Endothelial cell of umbilical vein (primary cell): ENCODE results near the gene ABCC5. TPM values are rescaled to one million over a fixed set of nuclear protein-coding genes. Genes with fewer than 3 reads are reported as not detected.

Source experiments
- BruUV-seq: library from RNA; stranded (reverse); fragments of 400-500 nt; replicated peaks from 2 replicates; lab custom pipeline; 2021; lab: Mats Ljungman, UMichigan
- CTCF ChIA-PET: fragments of 300-600, 350-600 bp; sonication (Branson Sonifier 250); formaldehyde crosslinking; loops from one replicate; lab custom pipeline; 2021; ENCODE audit warnings: antibody characterized with exemption, inconsistent platforms; lab: Charles Lee
- POLR2A ChIA-PET: fragments of 300-600, 350-600 bp; sonication (Branson Sonifier 250); formaldehyde crosslinking; loops from one replicate; lab custom pipeline; 2021; ENCODE audit warnings: antibody characterized with exemption, inconsistent platforms; lab: Charles Lee
- DNase-seq: peaks from one replicate; pipeline ENCODE4 v3.0.0-alpha.2; 2011; ENCODE audit warnings: low read depth, low spot score
- FAIRE-seq: peaks from 2 replicates; lab custom pipeline; 2011; peaks lifted over from hg19 to GRCh38; lab: Jason Lieb, UNC
- H2AFZ ChIP-seq: 2 replicates; pipeline ENCODE4 v1.6.0; 2012; ENCODE audit warnings: low read depth, low read length, control low read depth, inconsistent platforms
- H3K27ac ChIP-seq: 2 replicates; pipeline ENCODE4 v1.5.1; 2011; ENCODE audit warnings: low read depth, mild to moderate bottlenecking, control low read depth, low read length, moderate library complexity; ENCODE audit not compliant: insufficient read depth
- H3K27me3 ChIP-seq, 2 experiments: 2 replicates each; pipeline versions ENCODE4 v1.6.0 to v1.6.1; 2011; ENCODE audit warnings: low read length in 2 of 2, mixed read lengths in 1 of 2; ENCODE audit not compliant: control insufficient read depth in 2 of 2, insufficient read depth in 2 of 2
- H3K36me3 ChIP-seq, 2 experiments: 2 replicates in 1 of 2; 3 replicates in 1 of 2; pipeline ENCODE4 v1.5.1; 2011; ENCODE audit warnings: low read length in 2 of 2, mild to moderate bottlenecking in 1 of 2, moderate library complexity in 1 of 2; ENCODE audit not compliant: control insufficient read depth in 2 of 2, insufficient read depth in 2 of 2; ENCODE audit errors: extremely low read depth in 1 of 2
- H3K4me1 ChIP-seq: 3 replicates; pipeline ENCODE4 v1.5.1; 2011; ENCODE audit warnings: mild to moderate bottlenecking, low read length; ENCODE audit not compliant: control insufficient read depth, insufficient read depth; ENCODE audit errors: extremely low read depth
- H3K4me2 ChIP-seq: 2 replicates; pipeline ENCODE4 v1.6.1; 2011; ENCODE audit warnings: low read length, control low read depth, mixed read lengths; ENCODE audit not compliant: insufficient read depth
- H3K4me3 ChIP-seq, 3 experiments: fragments of 200-600 bp in 1 of 3; sonication (generic), shearing (Covaris generic) in 1 of 3; replicated peaks in 1 of 3; 2 replicates each; pipeline ENCODE4 v1.5.1; 2011 to 2016; ENCODE audit warnings: control low read depth in 3 of 3, low read length in 3 of 3, mild to moderate bottlenecking in 2 of 3, inconsistent platforms in 1 of 3, low read depth in 1 of 3, moderate library complexity in 1 of 3; ENCODE audit not compliant: insufficient read depth in 1 of 3
- H3K79me2 ChIP-seq: 2 replicates; pipeline ENCODE4 v1.6.0; 2012; ENCODE audit warnings: low read length, inconsistent platforms; ENCODE audit not compliant: control insufficient read depth, insufficient read depth
- H3K9ac ChIP-seq: replicated peaks from 2 replicates; pipeline ENCODE3; 2011; ENCODE audit warnings: low read length, control low read depth; ENCODE audit not compliant: insufficient read depth; ENCODE audit errors: extremely low read depth
- H3K9me1 ChIP-seq: replicated peaks from 3 replicates; pipeline ENCODE4 v1.6.0; 2011; ENCODE audit warnings: mild to moderate bottlenecking, low read length; ENCODE audit not compliant: control insufficient read depth, insufficient read depth; ENCODE audit errors: extremely low read depth
- H3K9me3 ChIP-seq: replicated peaks from 2 replicates; pipeline ENCODE4 v1.5.1; 2012; ENCODE audit warnings: low read length, inconsistent platforms; ENCODE audit not compliant: control insufficient read depth, insufficient read depth
- H4K20me1 ChIP-seq: replicated peaks from 2 replicates; pipeline ENCODE3; 2011; ENCODE audit warnings: mild to moderate bottlenecking, low read length; ENCODE audit not compliant: control insufficient read depth, insufficient read depth; ENCODE audit errors: extremely low read depth
- EZH2 ChIP-seq: IDR thresholded peaks from 2 replicates; pipeline ENCODE4 v1.6.1; 2012; ENCODE audit warnings: borderline replicate concordance, low read depth, mild to moderate bottlenecking, moderate library complexity, low read length, inconsistent platforms; ENCODE audit not compliant: severe bottlenecking
- FOS ChIP-seq: IDR thresholded peaks from 2 replicates; pipeline ENCODE4 v1.6.1; 2011; ENCODE audit warnings: mild to moderate bottlenecking, low read length, moderate library complexity, borderline replicate concordance; ENCODE audit not compliant: insufficient read depth
- GATA2 ChIP-seq: IDR thresholded peaks from 2 replicates; pipeline ENCODE4 v1.7.0; 2011; ENCODE audit warnings: low read depth, mild to moderate bottlenecking, moderate library complexity, mixed read lengths, low read length; ENCODE audit not compliant: insufficient read length, insufficient read depth
- JUN ChIP-seq: IDR thresholded peaks from 2 replicates; pipeline ENCODE4 v1.6.1; 2011; ENCODE audit warnings: borderline replicate concordance, low read depth; ENCODE audit not compliant: insufficient read length, insufficient read depth
- MYC ChIP-seq: IDR thresholded peaks from one replicate; pipeline ENCODE4 v1.6.1; 2011; ENCODE audit warnings: mild to moderate bottlenecking, low read depth, low read length
- POLR2A ChIP-seq: IDR thresholded peaks from 2 replicates; pipeline ENCODE4 v1.6.1; 2012; ENCODE audit warnings: low read depth, mild to moderate bottlenecking, control low read depth, low read length
- POLR2AphosphoS5 ChIP-seq: IDR thresholded peaks from 2 replicates; pipeline ENCODE4 v1.6.1; 2012; ENCODE audit warnings: low read depth, mild to moderate bottlenecking, control low read depth, low read length, moderate library complexity; ENCODE audit not compliant: insufficient read depth
- dilution Hi-C: fragments of 300-500 bp; cut with MboI; formaldehyde crosslinking; loops from one replicate; pipeline ENCODE4 v1.15.0; 2019; ENCODE audit warnings: low sequenced_read_pairs; ENCODE audit not compliant: extremely low pct_ligation_motif_present
- intact Hi-C: fragments of 100-400 bp; cut with micrococcal nuclease; formaldehyde crosslinking; loops from one replicate; pipeline ENCODE4 v1.10.0; 2022
- polyA plus RNA-seq, 4 experiments: library from polyadenylated mRNA; depleted of rRNA in 3 of 4; stranded (reverse) in 3 of 4; unstranded in 1 of 4; fragments of >200 nt; gene quantifications; 2 replicates each; pipeline versions ENCODE4 v1.2.1 to v1.2.3, GENCODE V29; 2011 to 2012; ENCODE audit warnings: missing spikeins in 1 of 4
- total RNA-seq: library from RNA; stranded (reverse); gene quantifications from 2 replicates; pipeline ENCODE4 v1.2.3, GENCODE V29; 2021
- TF ChIP-seq, protein P1 (sequence below): IDR thresholded peaks from 2 replicates; pipeline ENCODE4 v1.6.1; 2011; ENCODE audit not compliant: insufficient read depth, insufficient read length
- TF ChIP-seq, protein P2 (sequence below), 2 donors: IDR thresholded peaks; 1 replicate in 1 of 2; 2 replicates in 1 of 2; pipeline ENCODE4 v1.5.1; 2011; ENCODE audit warnings: low read length in 2 of 2, mild to moderate bottlenecking in 2 of 2, moderate library complexity in 2 of 2, control low read depth in 1 of 2, inconsistent platforms in 1 of 2, low read depth in 1 of 2; ENCODE audit not compliant: insufficient read depth in 1 of 2; ENCODE audit errors: extremely low read depth in 1 of 2

The ABCC5 gene
- total and polyA plus RNA-seq, 2 donors (not counting 3 experiments of a cell fraction or from before 2014, with no cell fraction given) = 22.5 to 24.6 TPM

DNA sequence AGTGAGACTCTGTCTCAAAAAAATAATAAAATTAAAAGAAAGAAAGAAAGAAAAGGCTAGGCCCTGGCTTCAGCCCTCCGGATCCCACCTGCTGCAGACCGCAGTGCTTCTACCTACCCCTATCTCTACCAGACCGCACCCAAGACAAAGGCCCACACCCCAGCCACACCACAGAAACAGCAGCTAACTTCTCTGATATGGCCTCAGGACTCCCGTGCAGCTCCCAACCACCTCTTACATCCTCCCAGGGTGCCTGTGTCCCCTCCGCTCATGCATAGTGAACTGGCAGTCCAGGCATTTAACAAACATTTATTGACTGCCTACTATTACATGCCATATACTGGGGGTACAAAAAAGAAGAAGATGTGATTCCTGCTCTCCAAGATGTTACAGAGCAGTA, 28.3 kb upstream of the ABCC5 start:
- dilution Hi-C loops (no loop called here), intact Hi-C loops (loop anchor here (10.0 kb wide), 1 partner anchor 239 kb away; no protein-coding TSS in a partner anchor)
- DNase-seq (no peak), FAIRE-seq (no peak)
- no TSS peak for BruUV-seq
- Histone ChIP-seq H3K4me2 (no peak overlapping the region), H3K9ac (no peak overlapping the region), H3K79me2 (no peaks in the 10 kb centered on the region), H3K9me1 (no peaks in the 10 kb centered on the region), H3K27ac (no peak overlapping the region), H3K36me3 (no peaks in the 10 kb centered on the region), H3K4me3 (no peak overlapping the region), H2AFZ (no peak overlapping the region), H3K4me1 (no peaks in the 10 kb centered on the region), H4K20me1 (no peaks in the 10 kb centered on the region), H3K9me3 (no peaks in the 10 kb centered on the region), H3K27me3 (peaks cover 0 to 5% of the 10 kb centered on the region in 2 experiments)
- ChIA-PET CTCF (no interaction called here), POLR2A (interaction anchor here (0.5 kb wide), 1 partner anchor 487 kb away, joined by 5 read pairs; no protein-coding TSS in a partner anchor)
- TF ChIP-seq POLR2A (no peak), POLR2AphosphoS5 (no peak), EZH2 (no peak), GATA2 (no peak), JUN (no peak), FOS (no peak), MYC (no peak)
- TF ChIP-seq, protein P1, sequence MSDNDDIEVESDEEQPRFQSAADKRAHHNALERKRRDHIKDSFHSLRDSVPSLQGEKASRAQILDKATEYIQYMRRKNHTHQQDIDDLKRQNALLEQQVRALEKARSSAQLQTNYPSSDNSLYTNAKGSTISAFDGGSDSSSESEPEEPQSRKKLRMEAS = no peak
- TF ChIP-seq, protein P2, sequence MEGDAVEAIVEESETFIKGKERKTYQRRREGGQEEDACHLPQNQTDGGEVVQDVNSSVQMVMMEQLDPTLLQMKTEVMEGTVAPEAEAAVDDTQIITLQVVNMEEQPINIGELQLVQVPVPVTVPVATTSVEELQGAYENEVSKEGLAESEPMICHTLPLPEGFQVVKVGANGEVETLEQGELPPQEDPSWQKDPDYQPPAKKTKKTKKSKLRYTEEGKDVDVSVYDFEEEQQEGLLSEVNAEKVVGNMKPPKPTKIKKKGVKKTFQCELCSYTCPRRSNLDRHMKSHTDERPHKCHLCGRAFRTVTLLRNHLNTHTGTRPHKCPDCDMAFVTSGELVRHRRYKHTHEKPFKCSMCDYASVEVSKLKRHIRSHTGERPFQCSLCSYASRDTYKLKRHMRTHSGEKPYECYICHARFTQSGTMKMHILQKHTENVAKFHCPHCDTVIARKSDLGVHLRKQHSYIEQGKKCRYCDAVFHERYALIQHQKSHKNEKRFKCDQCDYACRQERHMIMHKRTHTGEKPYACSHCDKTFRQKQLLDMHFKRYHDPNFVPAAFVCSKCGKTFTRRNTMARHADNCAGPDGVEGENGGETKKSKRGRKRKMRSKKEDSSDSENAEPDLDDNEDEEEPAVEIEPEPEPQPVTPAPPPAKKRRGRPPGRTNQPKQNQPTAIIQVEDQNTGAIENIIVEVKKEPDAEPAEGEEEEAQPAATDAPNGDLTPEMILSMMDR (IDR thresholded peaks at IDR 0.05; ENCODE audit: extremely low read depth in 1 of 2, insufficient read depth in 1 of 2, low read depth in 1 of 2, low read length in 2 of 2) = no peak
